ENCODE data around the gene PUM2. TPM values are rescaled to one million over a fixed set of nuclear protein-coding genes. Genes with fewer than 3 reads are reported as not detected.

The PUM2 gene
- polyA plus RNA-seq, 1 of the 3 experiments (the other 2 are of a cell fraction) = 19.7 TPM

DNA sequence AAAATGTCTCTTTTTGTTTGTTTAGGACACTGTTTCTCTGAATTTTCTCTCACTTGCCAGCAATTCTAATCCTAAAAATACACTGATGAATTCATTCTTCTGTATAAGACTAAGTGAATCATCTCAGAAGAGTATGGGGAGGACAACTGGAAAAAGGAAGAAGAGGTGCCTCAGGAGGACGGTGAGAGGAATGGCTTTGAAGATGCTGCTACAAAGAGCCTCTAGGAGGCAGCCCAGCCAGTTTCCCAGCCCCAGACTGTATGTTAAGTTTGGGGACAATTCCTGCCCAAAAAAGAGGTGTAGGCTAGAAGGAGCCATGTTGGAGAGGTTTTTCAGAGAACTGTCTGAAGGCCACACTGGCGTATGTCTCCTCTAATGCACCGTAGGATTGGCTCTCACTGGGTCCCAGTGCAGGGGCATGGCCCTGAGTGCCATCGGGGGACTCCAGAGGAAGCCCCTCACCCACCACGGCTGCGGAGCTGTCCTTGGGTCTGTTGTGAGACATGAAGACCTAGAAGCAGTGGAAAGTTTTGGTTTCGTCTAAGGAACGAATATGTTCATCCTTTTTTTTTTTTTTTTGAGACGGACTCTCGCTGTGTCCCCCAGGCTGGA is 122.6 kb downstream of the PUM2 start:
- WGBS (ENCODE audit: low lambda C conversion rate) = 96% methylated on average over 7 of the region's 10 CpGs
- Histone ChIP-seq H3K4me1 (ENCODE audit: control insufficient read depth in 1 of 2, insufficient read depth in 2 of 2, low read depth in 1 of 2, low read length in 1 of 2) (peaks cover under 1 to 6% of the 10 kb centered on the region in 2 experiments; a peak in 3 of 4 replicates), H3F3A (replicated peaks; ENCODE audit: insufficient read depth) (peaks cover 4% of the 10 kb centered on the region), H3K79me2 (ENCODE audit: insufficient read depth) (peaks cover 6% of the 10 kb centered on the region; the same call in 1 of the 2 replicates), H3K9me3 (no peaks in the 10 kb centered on the region), H3K9ac (no peak overlapping the region), H3K4me3 (ENCODE audit: low read depth in 2 of 2, low read length in 1 of 2) (no peak overlapping the region), H3K9me2 (no peaks in the 10 kb centered on the region), H3K36me3 (replicated peaks in 1 of 2; ENCODE audit: control insufficient read depth in 1 of 2, insufficient read depth in 2 of 2, low read length in 1 of 2) (no peaks in the 10 kb centered on the region), H4K20me1 (ENCODE audit: insufficient read depth) (no peaks in the 10 kb centered on the region), H3K27me3 (ENCODE audit: insufficient read depth) (no peaks in the 10 kb centered on the region), H3K4me2 (no peak overlapping the region), H3K27ac (ENCODE audit: low read depth in 2 of 2, low read length in 1 of 2) (no peak overlapping the region), H2AFZ (ENCODE audit: low read depth) (no peak overlapping the region)
- ChIA-PET POLR2A (no interaction called here), CTCF (interaction anchor here (0.6 to 10.4 kb wide), 3 partner anchors 9 to 98 kb away, joined by 3 to 215 read pairs (median 3); no protein-coding TSS in a partner anchor)
- no peak for TF ChIP-seq FOSL2 (IDR thresholded peaks at IDR 0.05; ENCODE audit: borderline replicate concordance, low read depth)
- TF ChIP-seq MAX (IDR thresholded peaks at IDR 0.05; ENCODE audit: low read depth) = no peak
- TF ChIP-seq GATA2 (CRISPR knock-in tag; IDR thresholded peaks at IDR 0.05) = no peak
- TF ChIP-seq MXI1 (IDR thresholded peaks at IDR 0.05; ENCODE audit: low read depth, low read length) = no peak
- TF ChIP-seq USF1 (IDR thresholded peaks at IDR 0.05; ENCODE audit: borderline replicate concordance, low read depth) = no peak
- TF ChIP-seq NFIC (IDR thresholded peaks at IDR 0.05; ENCODE audit: borderline replicate concordance) = no peak
- TF ChIP-seq FOXM1 (IDR thresholded peaks at IDR 0.05; ENCODE audit: low read depth) = no peak
- TF ChIP-seq EP300 (IDR thresholded peaks at IDR 0.05; ENCODE audit: borderline replicate concordance in 1 of 2, low read depth in 1 of 2, low read length in 1 of 2) = no peak
- TF ChIP-seq SIN3A (IDR thresholded peaks at IDR 0.05; ENCODE audit: borderline replicate concordance, low read depth, low read length) = no peak
- TF ChIP-seq RFX5 (IDR thresholded peaks at IDR 0.05; ENCODE audit: low read length) = no peak
- TF ChIP-seq JUND (IDR thresholded peaks at IDR 0.05) = no peak
- no peak for TF ChIP-seq YY1 (IDR thresholded peaks at IDR 0.05; ENCODE audit: low read depth)
- TF ChIP-seq SMC3 (IDR thresholded peaks at IDR 0.05; ENCODE audit: low read depth, low read length) = no peak
- DNase-seq = no peak

DNA sequence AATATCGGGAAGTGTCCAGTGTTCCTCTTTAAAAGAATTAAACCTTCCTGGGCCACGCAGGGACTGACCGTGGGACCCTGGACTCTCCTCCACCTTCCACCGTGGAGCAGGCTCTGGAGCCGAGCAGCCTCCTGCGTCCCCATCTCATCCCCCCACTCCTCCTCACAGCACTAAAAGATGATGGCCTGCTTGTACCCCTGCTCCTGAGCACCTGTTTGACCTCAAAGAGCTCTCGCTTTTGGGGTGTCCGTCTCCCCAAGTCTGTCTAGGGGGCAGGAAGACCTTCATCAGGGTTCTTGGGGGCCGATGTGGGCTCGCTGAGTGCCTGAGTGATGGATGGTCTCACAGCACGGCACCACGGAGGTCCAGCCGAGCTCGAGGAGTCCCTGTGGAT is 124.5 kb downstream of the PUM2 start:
- Histone ChIP-seq H3K4me3 (ENCODE audit: low read depth in 2 of 2, low read length in 1 of 2) (no peak overlapping the region; a peak in 1 of 4 replicates), H3K9me2 (no peaks in the 10 kb centered on the region), H3K9ac (no peak overlapping the region), H3K79me2 (ENCODE audit: insufficient read depth) (peaks cover 17% of the 10 kb centered on the region; the same call in 1 of the 2 replicates), H3K4me2 (no peak overlapping the region), H4K20me1 (ENCODE audit: insufficient read depth) (no peaks in the 10 kb centered on the region), H3K27ac (ENCODE audit: low read depth in 2 of 2, low read length in 1 of 2) (no peak overlapping the region), H2AFZ (ENCODE audit: low read depth) (no peak overlapping the region), H3K9me3 (no peaks in the 10 kb centered on the region), H3K36me3 (replicated peaks in 1 of 2; ENCODE audit: control insufficient read depth in 1 of 2, insufficient read depth in 2 of 2, low read length in 1 of 2) (no peaks in the 10 kb centered on the region), H3K27me3 (ENCODE audit: insufficient read depth) (no peaks in the 10 kb centered on the region), H3F3A (replicated peaks; ENCODE audit: insufficient read depth) (peaks cover 22% of the 10 kb centered on the region), H3K4me1 (ENCODE audit: control insufficient read depth in 1 of 2, insufficient read depth in 2 of 2, low read depth in 1 of 2, low read length in 1 of 2) (peaks cover 19 to 24% of the 10 kb centered on the region in 2 experiments)
- DNase-seq = no peak
- TF ChIP-seq FOSL2 (IDR thresholded peaks at IDR 0.05; ENCODE audit: borderline replicate concordance, low read depth) (no peak), EZH2phosphoT487 (IDR thresholded peaks at IDR 0.05; ENCODE audit: borderline replicate concordance, low read depth) (no peak), FOXJ3 (CRISPR knock-in tag; IDR thresholded peaks at IDR 0.05) (no peak), POLR2AphosphoS5 (IDR thresholded peaks at IDR 0.05; ENCODE audit: low read depth, low read length) (no peak), IRF3 (IDR thresholded peaks at IDR 0.05; ENCODE audit: low read depth, low read length) (no peak), SIN3A (IDR thresholded peaks at IDR 0.05; ENCODE audit: borderline replicate concordance, low read depth, low read length) (no peak), NFIC (IDR thresholded peaks at IDR 0.05; ENCODE audit: borderline replicate concordance) (no peak), USF1 (IDR thresholded peaks at IDR 0.05; ENCODE audit: borderline replicate concordance, low read depth) (no peak)
- ChIA-PET CTCF (interaction anchor here (0.7 to 10.4 kb wide), 43 partner anchors 8 to 282 kb away, joined by 3 to 215 read pairs (median 7); no protein-coding TSS in a partner anchor), POLR2A (interaction anchor here (1.4 to 1.6 kb wide), 2 partner anchors 89 to 95 kb away, joined by 4 read pairs; no protein-coding TSS in a partner anchor)
- 96% methylated on average over 13 of the region's 14 CpGs for WGBS (ENCODE audit: low lambda C conversion rate)

Data from SK-N-SH (cell line).